Amygdala (tissue), 56 donors: Measurements from ENCODE around the gene CDH12.

Experiments used
- DNase-seq, 56 donors: peaks; one replicate each; lab custom pipeline; 2025; lab: John Stamatoyannopoulos, UW

CDH12 gene

GRCh38 chr5:21802100-21802499, 1051.0 kb downstream of the CDH12 start:
- no peak for DNase-seq

GRCh38 chr5:21792748-21793147, 1060.4 kb downstream of the CDH12 start:
- no peak for DNase-seq

GRCh38 chr5:21791304-21791703, 1061.8 kb downstream of the CDH12 start:
- no peak for DNase-seq

- DNase-seq = no peak
Measured at GRCh38 chr5:21784487-21784886, 1068.7 kb downstream of the CDH12 start.

GRCh38 chr5:21783074-21783679, 1070.0 kb downstream of the CDH12 start:
- no peak for DNase-seq

- no peak for DNase-seq
Measured at GRCh38 chr5:21776466-21776865, 1076.7 kb downstream of the CDH12 start.

GRCh38 chr5:21774801-21775200, 1078.3 kb downstream of the CDH12 start:
- no peak for DNase-seq

GRCh38 chr5:21774281-21774680, 1078.9 kb downstream of the CDH12 start:
- no peak for DNase-seq

GRCh38 chr5:21773456-21773855, 1079.7 kb downstream of the CDH12 start:
- DNase-seq = no peak

- DNase-seq = no peak
Measured at GRCh38 chr5:21765406-21765805, 1087.7 kb downstream of the CDH12 start.

- no peak for DNase-seq
Measured at GRCh38 chr5:21739096-21739495, 1114.0 kb downstream of the CDH12 start.

GRCh38 chr5:21723500-21723899, 1129.6 kb downstream of the CDH12 start:
- no peak for DNase-seq

- no peak for DNase-seq
Measured at GRCh38 chr5:21711866-21712758, 1141.0 kb downstream of the CDH12 start.

- no peak for DNase-seq
Measured at GRCh38 chr5:21709770-21710169, 1143.4 kb downstream of the CDH12 start.

GRCh38 chr5:21704974-21705668, 1148.0 kb downstream of the CDH12 start:
- no peak for DNase-seq

GRCh38 chr5:21701317-21701716, 1151.8 kb downstream of the CDH12 start:
- DNase-seq = no peak
